AG10803 (cell line): ENCODE data around the gene CROCC2.

Experiments
- DNase-seq: peaks from one replicate; pipeline ENCODE4 v3.0.0; 2010; ENCODE audit warnings: low read depth
- H3K4me3 ChIP-seq: 2 replicates; pipeline ENCODE4 v1.5.1; 2011; ENCODE audit warnings: mild to moderate bottlenecking, low read length, control low read depth
- CTCF ChIP-seq: conservative IDR thresholded peaks from 2 replicates; pipeline ENCODE4 v1.5.1; 2011; ENCODE audit warnings: mild to moderate bottlenecking, low read length, control low read depth, inconsistent platforms

The CROCC2 gene

GRCh38 chr2:240998995-240999791, 93.1 kb downstream of the CROCC2 start:
- DNase-seq = peak; percentile 14
- TF ChIP-seq CTCF = no peak
- H3K4me3 ChIP-seq = peak overlapping the region; percentile 64

- peak overlapping the region; percentile 64 for H3K4me3 ChIP-seq
- no peak for DNase-seq
- no peak for TF ChIP-seq CTCF
Measured at GRCh38 chr2:240999873-241000541, 93.9 kb downstream of the CROCC2 start.

DNA sequence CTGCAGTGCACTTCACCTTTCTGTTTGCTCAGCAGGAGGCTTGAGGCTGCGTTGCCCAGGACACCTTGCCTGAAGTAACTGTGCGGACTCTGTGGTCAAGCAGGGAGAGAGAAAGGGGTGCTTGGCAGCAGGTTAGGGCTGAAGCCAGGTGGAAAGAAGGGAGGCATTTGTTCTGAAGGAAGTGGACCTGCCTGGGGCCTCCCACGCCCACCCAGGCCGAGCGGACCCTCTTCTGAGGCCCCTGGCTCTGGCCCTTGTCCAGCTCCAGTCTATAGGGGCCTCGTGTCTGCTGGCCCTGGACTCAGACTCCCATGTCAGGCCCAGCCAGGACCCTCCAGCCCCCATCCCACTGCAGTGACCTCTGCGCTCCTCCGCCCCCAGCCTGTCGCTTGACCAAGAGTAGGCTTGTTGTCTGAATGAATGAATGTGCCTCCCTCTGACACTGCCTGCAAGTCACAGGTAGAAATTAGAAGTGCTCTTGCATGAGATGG, 94.7 kb downstream of the CROCC2 start:
- no peak for TF ChIP-seq CTCF
- H3K4me3 ChIP-seq = no peak overlapping the region
- DNase-seq = no peak

- no peak for TF ChIP-seq CTCF
- H3K4me3 ChIP-seq = no peak overlapping the region
- DNase-seq = no peak
Measured at GRCh38 chr2:241001413-241002274, 95.5 kb downstream of the CROCC2 start.

DNA sequence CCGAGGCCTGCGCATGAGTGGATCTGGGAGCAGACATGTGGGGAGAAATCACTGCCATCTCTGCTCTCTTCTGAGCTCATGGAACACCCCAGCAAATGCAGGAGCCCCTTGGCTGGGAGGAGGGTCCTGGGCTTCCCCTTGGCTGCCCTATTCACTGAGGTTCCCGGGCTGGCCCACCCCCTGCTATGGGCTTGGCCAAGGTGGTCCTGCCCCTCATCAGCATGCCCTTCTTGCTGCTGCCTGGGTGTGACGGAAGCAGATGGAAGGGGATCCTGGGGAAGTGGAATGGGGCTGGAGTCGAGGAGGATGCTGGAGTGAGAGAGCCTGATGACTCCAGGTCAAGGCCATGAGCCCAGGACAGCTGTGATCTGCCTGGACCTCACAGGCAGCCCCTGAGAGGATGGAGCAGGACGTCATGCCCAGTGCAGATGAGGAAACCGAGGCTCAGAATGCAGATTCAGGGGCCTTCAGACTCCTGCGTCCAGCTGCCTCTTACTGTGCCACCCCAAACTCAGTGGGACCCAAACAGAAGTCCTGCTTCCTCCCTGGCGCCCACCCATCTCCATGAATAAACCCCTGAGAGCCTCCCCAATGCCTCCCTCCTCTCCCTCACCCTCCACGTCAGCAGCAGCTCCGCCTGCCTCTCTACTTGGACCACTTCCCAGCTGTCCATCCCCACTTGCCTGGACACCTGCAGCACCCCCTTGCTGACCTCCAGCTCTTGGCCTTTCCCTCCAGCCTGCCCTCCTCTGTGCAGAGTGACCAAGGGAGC, 96.3 kb downstream of the CROCC2 start:
- no peak for TF ChIP-seq CTCF
- H3K4me3 ChIP-seq = no peak overlapping the region
- DNase-seq = no peak

DNA sequence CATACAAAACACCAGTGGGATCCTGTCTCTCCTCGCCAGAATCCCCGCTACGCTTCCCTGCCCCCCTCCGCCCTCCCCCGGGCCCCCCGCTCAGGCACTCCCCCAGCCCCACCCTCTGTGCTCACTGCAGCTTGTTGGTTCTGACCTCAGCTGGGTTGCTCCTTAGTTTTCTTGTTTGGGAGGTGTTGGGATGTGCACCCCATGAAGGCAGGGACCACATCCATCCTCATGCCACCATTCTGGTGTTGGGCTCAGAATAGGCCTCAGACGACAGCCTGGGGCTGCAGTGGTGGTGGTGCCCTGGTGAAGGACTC, 96.9 kb downstream of the CROCC2 start:
- H3K4me3 ChIP-seq = no peak overlapping the region
- no peak for DNase-seq
- TF ChIP-seq CTCF = no peak
